Vagina (tissue), 2 donors: Measurements from ENCODE around the gene SMAD6.

Experiments
- POLR2A ChIP-seq, 2 donors: fragments of 450-650 bp; IDR thresholded peaks; one replicate each; pipeline ENCODE4 v1.6.1; 2017; ENCODE audit warnings: antibody characterized with exemption in 2 of 2, mild to moderate bottlenecking in 2 of 2, moderate library complexity in 2 of 2
- TF ChIP-seq, protein P1 (sequence below), 3 experiments: fragments of 450-650 bp in 2 of 3; fragments of 200-600 bp in 1 of 3; sonication (generic) in 1 of 3; IDR thresholded peaks; one replicate each; pipeline ENCODE4 v1.5.1; 2017 to 2019; ENCODE audit warnings: antibody characterized with exemption in 3 of 3, mild to moderate bottlenecking in 2 of 3, moderate library complexity in 2 of 3

DNA sequence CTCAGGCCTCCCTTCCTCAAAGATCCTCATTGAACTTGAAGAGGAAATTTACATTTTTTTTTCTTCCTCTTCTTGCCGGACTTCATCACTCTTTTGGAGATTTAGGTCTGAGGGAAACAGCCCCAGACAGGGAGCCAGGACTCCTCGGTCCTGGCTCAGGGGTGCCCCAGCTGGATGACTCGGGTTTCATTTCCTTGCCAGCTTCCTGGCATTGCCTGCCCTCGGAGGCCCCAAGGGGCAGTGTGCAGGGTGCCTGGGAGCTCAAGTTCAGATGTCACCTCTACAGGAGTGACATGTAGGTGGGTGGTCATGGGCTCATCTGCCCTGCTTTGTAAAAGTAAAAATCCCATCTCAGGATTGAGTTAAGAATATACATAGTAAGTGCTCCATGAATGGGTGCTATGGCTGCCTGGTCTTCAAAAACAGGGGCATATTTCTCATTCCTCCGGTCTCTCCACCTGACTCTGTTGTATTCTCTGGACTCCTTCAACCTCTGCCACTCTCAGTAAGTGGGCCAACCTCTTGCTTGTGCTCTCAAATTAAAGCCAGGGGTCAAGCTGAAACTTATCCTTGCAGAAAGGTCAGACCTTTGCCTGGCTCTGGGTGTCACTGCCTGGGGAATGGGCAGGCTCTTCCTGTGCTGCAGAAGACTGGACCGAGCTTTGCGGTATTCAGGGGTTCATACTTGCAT is 51.8 kb downstream of the SMAD6 start:
- TF ChIP-seq, protein P1, sequence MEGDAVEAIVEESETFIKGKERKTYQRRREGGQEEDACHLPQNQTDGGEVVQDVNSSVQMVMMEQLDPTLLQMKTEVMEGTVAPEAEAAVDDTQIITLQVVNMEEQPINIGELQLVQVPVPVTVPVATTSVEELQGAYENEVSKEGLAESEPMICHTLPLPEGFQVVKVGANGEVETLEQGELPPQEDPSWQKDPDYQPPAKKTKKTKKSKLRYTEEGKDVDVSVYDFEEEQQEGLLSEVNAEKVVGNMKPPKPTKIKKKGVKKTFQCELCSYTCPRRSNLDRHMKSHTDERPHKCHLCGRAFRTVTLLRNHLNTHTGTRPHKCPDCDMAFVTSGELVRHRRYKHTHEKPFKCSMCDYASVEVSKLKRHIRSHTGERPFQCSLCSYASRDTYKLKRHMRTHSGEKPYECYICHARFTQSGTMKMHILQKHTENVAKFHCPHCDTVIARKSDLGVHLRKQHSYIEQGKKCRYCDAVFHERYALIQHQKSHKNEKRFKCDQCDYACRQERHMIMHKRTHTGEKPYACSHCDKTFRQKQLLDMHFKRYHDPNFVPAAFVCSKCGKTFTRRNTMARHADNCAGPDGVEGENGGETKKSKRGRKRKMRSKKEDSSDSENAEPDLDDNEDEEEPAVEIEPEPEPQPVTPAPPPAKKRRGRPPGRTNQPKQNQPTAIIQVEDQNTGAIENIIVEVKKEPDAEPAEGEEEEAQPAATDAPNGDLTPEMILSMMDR (IDR thresholded peaks at IDR 0.05): no peak
- no peak for TF ChIP-seq POLR2A (IDR thresholded peaks at IDR 0.05)
